SKM-1 treated with dmso at 0.1 percent for 144 hours (cell line): ENCODE measurements around the gene OOSP4A.
"Not testable (repeated sequence)": the region's sequence is repeated elsewhere in the genome, so short reads cannot be mapped to it uniquely, and the experiment has no call there.

ENCODE experiments used
- DNase-seq: peaks from one replicate; lab custom pipeline; 2025; ENCODE audit not compliant: unreplicated experiment; lab: John Stamatoyannopoulos, UW

Gene OOSP4A

GRCh38 chr11:59973097-59973496 is 9.3 kb downstream of the OOSP4A start:
- DNase-seq = no peak

GRCh38 chr11:59981106-59981770 is 17.4 kb downstream of the OOSP4A start:
- DNase-seq = no peak

GRCh38 chr11:59982037-59982436 is 18.2 kb downstream of the OOSP4A start:
- not testable (repeated sequence) for DNase-seq

GRCh38 chr11:59983212-59983611 is 19.4 kb downstream of the OOSP4A start:
- DNase-seq = no peak

- DNase-seq = no peak
Observed at GRCh38 chr11:59984368-59984767, 20.5 kb downstream of the OOSP4A start.

GRCh38 chr11:59990421-59990820 is 26.6 kb downstream of the OOSP4A start:
- no peak for DNase-seq

GRCh38 chr11:59992425-59992824 is 28.6 kb downstream of the OOSP4A start:
- peak; percentile 4 for DNase-seq

- no peak for DNase-seq
Observed at GRCh38 chr11:59997800-59998199, 34.0 kb downstream of the OOSP4A start.

GRCh38 chr11:59999691-60000090 is 35.9 kb downstream of the OOSP4A start:
- no peak for DNase-seq

- DNase-seq = no peak
Observed at GRCh38 chr11:60003729-60004128, 39.9 kb downstream of the OOSP4A start.

- no peak for DNase-seq
Observed at GRCh38 chr11:60005360-60005759, 41.5 kb downstream of the OOSP4A start.

GRCh38 chr11:60016881-60017280 is 53.0 kb downstream of the OOSP4A start, which contains the start of gene OOSP4B:
Gene OOSP4B (plus strand): TSS chr11:60017181.
- DNase-seq = no peak

GRCh38 chr11:60018058-60018457 is 54.2 kb downstream of the OOSP4A start:
- no peak for DNase-seq
